Measurements from ENCODE around the gene RNASEH1. TPM values are rescaled to one million over a fixed set of nuclear protein-coding genes. Genes with fewer than 3 reads are reported as not detected.

RNASEH1 gene
- total and polyA plus RNA-seq, 4 donors = 10.2 to 18.7 (median 12.9) TPM

DNA sequence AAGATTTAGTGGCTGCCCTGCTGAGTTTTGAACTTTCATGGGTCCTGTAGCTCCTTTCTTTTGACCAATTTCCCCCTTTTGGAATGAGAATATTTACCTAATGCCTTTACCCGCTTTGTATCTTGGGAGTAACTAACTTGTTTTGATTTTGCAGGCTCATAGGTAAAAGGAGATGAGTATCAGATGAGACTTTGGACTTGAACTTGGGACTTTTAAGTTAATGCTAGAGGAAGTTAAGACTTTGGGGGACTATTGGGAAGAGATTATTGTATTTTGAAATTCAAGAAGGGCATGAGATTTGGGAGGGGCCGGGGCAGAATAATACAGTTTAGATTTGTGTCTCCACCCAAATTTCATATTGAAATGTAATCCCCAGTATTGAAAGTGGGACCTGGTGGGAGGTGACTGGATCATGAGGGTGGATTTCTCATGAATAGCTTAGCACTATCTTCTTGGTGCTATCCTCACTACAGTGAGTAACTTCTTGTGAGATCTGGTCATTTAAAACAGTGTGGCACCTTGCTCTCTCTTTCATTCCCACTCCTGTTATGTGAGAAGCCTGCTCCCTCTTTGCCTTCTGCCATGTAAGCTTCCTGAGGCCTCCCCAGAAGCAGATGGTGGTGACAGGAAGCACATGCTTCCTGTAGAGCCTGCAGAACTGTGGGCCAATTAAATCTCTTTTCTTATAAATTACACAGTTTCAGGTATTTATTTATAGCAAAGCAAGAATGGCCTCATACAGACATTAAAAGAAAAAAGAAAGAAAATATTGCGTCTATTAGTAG is 44.9 kb downstream of the RNASEH1 start:
- no peak for DNase-seq (ENCODE audit: low spot score)
- H3K36me3 ChIP-seq (ENCODE audit: control insufficient read depth in 4 of 4, insufficient read depth in 3 of 4, low read depth in 1 of 4, low read length in 3 of 4) = peaks cover 2 to 37% (median 28%) of the 10 kb centered on the region in 4 donors
- no peak for TF ChIP-seq YY1 (IDR thresholded peaks at IDR 0.05)
- TF ChIP-seq, protein P1, sequence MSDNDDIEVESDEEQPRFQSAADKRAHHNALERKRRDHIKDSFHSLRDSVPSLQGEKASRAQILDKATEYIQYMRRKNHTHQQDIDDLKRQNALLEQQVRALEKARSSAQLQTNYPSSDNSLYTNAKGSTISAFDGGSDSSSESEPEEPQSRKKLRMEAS (IDR thresholded peaks at IDR 0.05) = no peak
- no peak for TF ChIP-seq RAD21 (IDR thresholded peaks at IDR 0.05)
- no peak for TF ChIP-seq NR2F2 (IDR thresholded peaks at IDR 0.05)
- TF ChIP-seq HNF4G (IDR thresholded peaks at IDR 0.05) = no peak
- no peak for TF ChIP-seq TAF1 (conservative IDR thresholded peaks at IDR 0.05)
- no peak for TF ChIP-seq EGR1 (IDR thresholded peaks at IDR 0.05; ENCODE audit: low read depth in 2 of 2)
- TF ChIP-seq FOXA2 (IDR thresholded peaks at IDR 0.05) = no peak
- no peak for TF ChIP-seq JUND (IDR thresholded peaks at IDR 0.05)
- TF ChIP-seq REST (IDR thresholded peaks at IDR 0.05) = no peak
- no peak for TF ChIP-seq RXRA (IDR thresholded peaks at IDR 0.05)
- no peak for TF ChIP-seq ATF3 (IDR thresholded peaks at IDR 0.05)
- no peak for TF ChIP-seq SP1 (IDR thresholded peaks at IDR 0.05)
- TF ChIP-seq FOXA1 (IDR thresholded peaks at IDR 0.05) = no peak
- TF ChIP-seq, protein P2, sequence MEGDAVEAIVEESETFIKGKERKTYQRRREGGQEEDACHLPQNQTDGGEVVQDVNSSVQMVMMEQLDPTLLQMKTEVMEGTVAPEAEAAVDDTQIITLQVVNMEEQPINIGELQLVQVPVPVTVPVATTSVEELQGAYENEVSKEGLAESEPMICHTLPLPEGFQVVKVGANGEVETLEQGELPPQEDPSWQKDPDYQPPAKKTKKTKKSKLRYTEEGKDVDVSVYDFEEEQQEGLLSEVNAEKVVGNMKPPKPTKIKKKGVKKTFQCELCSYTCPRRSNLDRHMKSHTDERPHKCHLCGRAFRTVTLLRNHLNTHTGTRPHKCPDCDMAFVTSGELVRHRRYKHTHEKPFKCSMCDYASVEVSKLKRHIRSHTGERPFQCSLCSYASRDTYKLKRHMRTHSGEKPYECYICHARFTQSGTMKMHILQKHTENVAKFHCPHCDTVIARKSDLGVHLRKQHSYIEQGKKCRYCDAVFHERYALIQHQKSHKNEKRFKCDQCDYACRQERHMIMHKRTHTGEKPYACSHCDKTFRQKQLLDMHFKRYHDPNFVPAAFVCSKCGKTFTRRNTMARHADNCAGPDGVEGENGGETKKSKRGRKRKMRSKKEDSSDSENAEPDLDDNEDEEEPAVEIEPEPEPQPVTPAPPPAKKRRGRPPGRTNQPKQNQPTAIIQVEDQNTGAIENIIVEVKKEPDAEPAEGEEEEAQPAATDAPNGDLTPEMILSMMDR (IDR thresholded peaks at IDR 0.05; ENCODE audit: low read depth, low read length, missing input control) = no peak
- TF ChIP-seq GABPA (IDR thresholded peaks at IDR 0.05 in 1 of 2, conservative IDR thresholded peaks at IDR 0.05 in 1 of 2) = no peak
- TF ChIP-seq, protein P3, sequence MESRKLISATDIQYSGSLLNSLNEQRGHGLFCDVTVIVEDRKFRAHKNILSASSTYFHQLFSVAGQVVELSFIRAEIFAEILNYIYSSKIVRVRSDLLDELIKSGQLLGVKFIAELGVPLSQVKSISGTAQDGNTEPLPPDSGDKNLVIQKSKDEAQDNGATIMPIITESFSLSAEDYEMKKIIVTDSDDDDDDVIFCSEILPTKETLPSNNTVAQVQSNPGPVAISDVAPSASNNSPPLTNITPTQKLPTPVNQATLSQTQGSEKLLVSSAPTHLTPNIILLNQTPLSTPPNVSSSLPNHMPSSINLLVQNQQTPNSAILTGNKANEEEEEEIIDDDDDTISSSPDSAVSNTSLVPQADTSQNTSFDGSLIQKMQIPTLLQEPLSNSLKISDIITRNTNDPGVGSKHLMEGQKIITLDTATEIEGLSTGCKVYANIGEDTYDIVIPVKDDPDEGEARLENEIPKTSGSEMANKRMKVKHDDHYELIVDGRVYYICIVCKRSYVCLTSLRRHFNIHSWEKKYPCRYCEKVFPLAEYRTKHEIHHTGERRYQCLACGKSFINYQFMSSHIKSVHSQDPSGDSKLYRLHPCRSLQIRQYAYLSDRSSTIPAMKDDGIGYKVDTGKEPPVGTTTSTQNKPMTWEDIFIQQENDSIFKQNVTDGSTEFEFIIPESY (IDR thresholded peaks at IDR 0.05) = no peak
- no peak for TF ChIP-seq HNF4A (conservative IDR thresholded peaks at IDR 0.05)
- no peaks in the 10 kb centered on the region for H3K9me3 ChIP-seq (ENCODE audit: control insufficient read depth in 4 of 4, low read length in 3 of 4)
- H3K27me3 ChIP-seq (ENCODE audit: control insufficient read depth in 4 of 4, insufficient read depth in 4 of 4, low read length in 3 of 4) = no peaks in the 10 kb centered on the region
- H3K9ac ChIP-seq (ENCODE audit: low read depth in 1 of 2, low read length in 2 of 2) = no peak overlapping the region
- no peak overlapping the region for H3K4me3 ChIP-seq (ENCODE audit: low read depth in 1 of 3, low read length in 3 of 3)
- H3K4me1 ChIP-seq (ENCODE audit: control insufficient read depth in 4 of 4, insufficient read depth in 4 of 4, low read length in 3 of 4) = peaks cover 6 to 48% (median 24%) of the 10 kb centered on the region in 4 donors
- WGBS = 87% methylated on average over 3 of the region's 3 CpGs
- no peak overlapping the region for H3K27ac ChIP-seq (ENCODE audit: low read depth in 1 of 2, low read length in 2 of 2)
